Lower leg skin (tissue), 4 donors: ENCODE measurements around the gene JMJD7. TPM values are rescaled to one million over a fixed set of nuclear protein-coding genes. Genes with fewer than 3 reads are reported as not detected.

Source experiments
- DNase-seq, 2 donors: peaks; one replicate each; pipeline ENCODE4 v3.0.0-alpha.2; 2019; ENCODE audit warnings: low spot score in 2 of 2
- H3K4me3 ChIP-seq: fragments of 200-600 bp; sonication (generic); 2 replicates; pipeline ENCODE4 v1.5.1; 2017; ENCODE audit warnings: mild to moderate bottlenecking, low read depth; ENCODE audit not compliant: poor library complexity, severe bottlenecking
- POLR2A ChIP-seq, 2 donors: fragments of 450-650 bp; IDR thresholded peaks; one replicate each; pipeline ENCODE4 v1.6.1; 2016 to 2017; ENCODE audit warnings: antibody characterized with exemption in 2 of 2, mild to moderate bottlenecking in 1 of 2, moderate library complexity in 1 of 2
- WGBS, 2 donors: methylation state at CpG; one replicate each; pipeline ENCODE4 v1.1.5; 2018; 5-methylcytosine and 5-hydroxymethylcytosine counted together
- intact Hi-C: fragments of 100-400 bp; cut with DNase I; formaldehyde crosslinking; loops from one replicate; pipeline ENCODE4 v1.15.0; 2023; ENCODE audit warnings: low total_unique reads
- total RNA-seq, 4 donors: library from RNA; depleted of rRNA; stranded (reverse); fragments of >200 nt; gene quantifications; one replicate each; pipeline ENCODE4 v1.1.0, GENCODE V29; 2016
- TF ChIP-seq, protein P1 (sequence below), 3 donors: fragments of 450-650 bp; IDR thresholded peaks; one replicate each; pipeline ENCODE4 v1.5.1; 2016; ENCODE audit warnings: antibody characterized with exemption in 3 of 3, mild to moderate bottlenecking in 3 of 3, moderate library complexity in 2 of 3

Gene JMJD7
- total RNA-seq, 4 donors from 2014 or later, result 40.7 to 61.6 (median 47.1) TPM

- intact Hi-C loops, result no loop called here
- no peak overlapping the region for H3K4me3 ChIP-seq
- TF ChIP-seq, protein P1, sequence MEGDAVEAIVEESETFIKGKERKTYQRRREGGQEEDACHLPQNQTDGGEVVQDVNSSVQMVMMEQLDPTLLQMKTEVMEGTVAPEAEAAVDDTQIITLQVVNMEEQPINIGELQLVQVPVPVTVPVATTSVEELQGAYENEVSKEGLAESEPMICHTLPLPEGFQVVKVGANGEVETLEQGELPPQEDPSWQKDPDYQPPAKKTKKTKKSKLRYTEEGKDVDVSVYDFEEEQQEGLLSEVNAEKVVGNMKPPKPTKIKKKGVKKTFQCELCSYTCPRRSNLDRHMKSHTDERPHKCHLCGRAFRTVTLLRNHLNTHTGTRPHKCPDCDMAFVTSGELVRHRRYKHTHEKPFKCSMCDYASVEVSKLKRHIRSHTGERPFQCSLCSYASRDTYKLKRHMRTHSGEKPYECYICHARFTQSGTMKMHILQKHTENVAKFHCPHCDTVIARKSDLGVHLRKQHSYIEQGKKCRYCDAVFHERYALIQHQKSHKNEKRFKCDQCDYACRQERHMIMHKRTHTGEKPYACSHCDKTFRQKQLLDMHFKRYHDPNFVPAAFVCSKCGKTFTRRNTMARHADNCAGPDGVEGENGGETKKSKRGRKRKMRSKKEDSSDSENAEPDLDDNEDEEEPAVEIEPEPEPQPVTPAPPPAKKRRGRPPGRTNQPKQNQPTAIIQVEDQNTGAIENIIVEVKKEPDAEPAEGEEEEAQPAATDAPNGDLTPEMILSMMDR (IDR thresholded peaks at IDR 0.05), result no peak
- DNase-seq, result no peak
- WGBS, 2 donors, result 56 to 76% methylated on average over 9 to 10 of the region's 10 CpGs
Observed at GRCh38 chr15:41848631-41849030, 20.7 kb downstream of the JMJD7 start.

- intact Hi-C loops, result no loop called here
- WGBS, 2 donors, result 48 to 51% methylated on average over 6 of the region's 6 CpGs
- H3K4me3 ChIP-seq, result no peak overlapping the region
- no peak for TF ChIP-seq POLR2A (IDR thresholded peaks at IDR 0.05)
- TF ChIP-seq, protein P1 (IDR thresholded peaks at IDR 0.05), result no peak
- no peak for DNase-seq
Observed at GRCh38 chr15:41849204-41849603, 21.3 kb downstream of the JMJD7 start.

GRCh38 chr15:41849861-41850260 is 22.0 kb downstream of the JMJD7 start:
- no peak overlapping the region for H3K4me3 ChIP-seq
- 25 to 37% methylated on average over 7 to 8 of the region's 8 CpGs for WGBS, 2 donors
- TF ChIP-seq, protein P1 (IDR thresholded peaks at IDR 0.05), result no peak
- TF ChIP-seq POLR2A (IDR thresholded peaks at IDR 0.05), result no peak
- intact Hi-C loops, result no loop called here
- DNase-seq, result no peak

GRCh38 chr15:41850482-41851166 is 22.7 kb downstream of the JMJD7 start:
- WGBS, 2 donors, result 79 to 80% methylated on average over 16 of the region's 16 CpGs
- TF ChIP-seq POLR2A (IDR thresholded peaks at IDR 0.05), result no peak
- TF ChIP-seq, protein P1 (IDR thresholded peaks at IDR 0.05), result no peak
- DNase-seq, result no peak
- intact Hi-C loops, result no loop called here
- no peak overlapping the region for H3K4me3 ChIP-seq

GRCh38 chr15:41851167-41851523 is 23.3 kb downstream of the JMJD7 start:
- intact Hi-C loops, result no loop called here
- TF ChIP-seq, protein P1 (IDR thresholded peaks at IDR 0.05), result no peak
- no peak for TF ChIP-seq POLR2A (IDR thresholded peaks at IDR 0.05)
- DNase-seq, result no peak
- no peak overlapping the region for H3K4me3 ChIP-seq
- 42 to 51% methylated on average over 11 of the region's 11 CpGs for WGBS, 2 donors
